ENCODE results near the gene N4BP2L1.

DNA sequence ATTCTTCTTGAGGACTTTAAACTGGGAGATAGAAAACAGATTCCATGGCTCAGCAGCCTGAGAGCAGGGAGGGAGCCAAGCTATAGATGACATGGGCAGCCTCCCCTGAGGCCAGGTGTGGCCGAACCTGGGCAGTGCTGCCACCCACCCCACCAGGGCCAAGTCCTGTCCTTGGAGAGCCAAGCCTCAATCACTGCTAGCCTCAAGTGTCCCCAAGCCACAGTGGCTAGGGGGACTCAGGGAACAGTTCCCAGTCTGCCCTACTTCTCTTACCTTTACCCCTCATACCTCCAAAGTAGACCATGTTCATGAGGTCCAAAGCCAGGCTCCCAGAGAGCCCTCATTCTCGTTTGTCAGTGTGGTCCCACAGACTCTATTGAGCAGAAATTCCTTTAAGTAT is 8.1 kb downstream of the N4BP2L1 start:
- TF ChIP-seq POLR2A (IDR thresholded peaks at IDR 0.05) (no peak), CTCF (IDR thresholded peaks at IDR 0.05) (no peak)
